Activated CD4-positive, alpha-beta T cell treated with anti-CD3 and anti-CD28 coated beads for 36 hours (primary cell): Measurements from ENCODE around the gene FAM161B. TPM values are rescaled to one million over a fixed set of nuclear protein-coding genes. Genes with fewer than 3 reads are reported as not detected.
A peak's percentile ranks its signal among the peaks of the same experiment; 100 is the strongest.
"Not testable (repeated sequence)": the region's sequence is repeated elsewhere in the genome, so short reads cannot be mapped to it uniquely, and the experiment has no call there.

Experiments used
- ATAC-seq: fragments of 200-7000 bp; cut with Tn5 transposase; one replicate; pipeline ENCODE4 v1.10.0; 2021; ENCODE audit warnings: mild to moderate bottlenecking, moderate library complexity
- CTCF ChIA-PET: fragments of 350-600 bp; sonication (Branson Sonifier 250); formaldehyde crosslinking; loops from one replicate; lab custom pipeline; 2021; ENCODE audit warnings: antibody characterized with exemption; lab: Charles Lee
- POLR2A ChIA-PET: fragments of 350-600 bp; sonication (Branson Sonifier 250); formaldehyde crosslinking; loops from one replicate; lab custom pipeline; 2021; ENCODE audit warnings: antibody characterized with exemption, inconsistent platforms; lab: Charles Lee
- DNase-seq: peaks from one replicate; pipeline ENCODE4 v3.0.0-alpha.2; 2020
- H3K27ac Mint-ChIP-seq: one replicate; pipeline ENCODE4 v1.8.0; 2021; ENCODE audit warnings: mixed read lengths
- H3K27me3 Mint-ChIP-seq: one replicate; pipeline ENCODE4 v1.8.0; 2021; ENCODE audit warnings: mixed read lengths
- H3K36me3 Mint-ChIP-seq: one replicate; pipeline ENCODE4 v1.8.0; 2021; ENCODE audit warnings: low read depth, mixed read lengths
- H3K4me1 Mint-ChIP-seq: one replicate; pipeline ENCODE4 v1.8.0; 2021; ENCODE audit warnings: mixed read lengths
- H3K4me3 Mint-ChIP-seq: one replicate; pipeline ENCODE4 v1.8.0; 2021; ENCODE audit warnings: mild to moderate bottlenecking, moderate library complexity, mixed read lengths
- H3K9me3 Mint-ChIP-seq: one replicate; pipeline ENCODE4 v1.8.0; 2021; ENCODE audit warnings: low read depth, mixed read lengths
- intact Hi-C, 2 experiments: fragments of 100-400 bp; cut with DNase I in 1 of 2; cut with micrococcal nuclease in 1 of 2; formaldehyde crosslinking; loops; one replicate each; pipeline versions ENCODE4 v1.14.2 to v1.15.1; 2022 to 2024; cut with DNase I, micrococcal nuclease
- total RNA-seq, 2 experiments: library from RNA; stranded (reverse); gene quantifications; one replicate each; pipeline ENCODE4 v1.2.3, GENCODE V29; 2021

Gene FAM161B, protein sequence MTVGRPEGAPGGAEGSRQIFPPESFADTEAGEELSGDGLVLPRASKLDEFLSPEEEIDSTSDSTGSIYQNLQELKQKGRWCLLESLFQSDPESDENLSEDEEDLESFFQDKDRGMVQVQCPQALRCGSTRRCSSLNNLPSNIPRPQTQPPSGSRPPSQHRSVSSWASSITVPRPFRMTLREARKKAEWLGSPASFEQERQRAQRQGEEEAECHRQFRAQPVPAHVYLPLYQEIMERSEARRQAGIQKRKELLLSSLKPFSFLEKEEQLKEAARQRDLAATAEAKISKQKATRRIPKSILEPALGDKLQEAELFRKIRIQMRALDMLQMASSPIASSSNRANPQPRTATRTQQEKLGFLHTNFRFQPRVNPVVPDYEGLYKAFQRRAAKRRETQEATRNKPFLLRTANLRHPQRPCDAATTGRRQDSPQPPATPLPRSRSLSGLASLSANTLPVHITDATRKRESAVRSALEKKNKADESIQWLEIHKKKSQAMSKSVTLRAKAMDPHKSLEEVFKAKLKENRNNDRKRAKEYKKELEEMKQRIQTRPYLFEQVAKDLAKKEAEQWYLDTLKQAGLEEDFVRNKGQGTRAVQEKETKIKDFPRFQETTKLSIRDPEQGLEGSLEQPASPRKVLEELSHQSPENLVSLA
- 1 to 10 TPM; 1.2 to 1.4 TPM for total RNA-seq

DNA sequence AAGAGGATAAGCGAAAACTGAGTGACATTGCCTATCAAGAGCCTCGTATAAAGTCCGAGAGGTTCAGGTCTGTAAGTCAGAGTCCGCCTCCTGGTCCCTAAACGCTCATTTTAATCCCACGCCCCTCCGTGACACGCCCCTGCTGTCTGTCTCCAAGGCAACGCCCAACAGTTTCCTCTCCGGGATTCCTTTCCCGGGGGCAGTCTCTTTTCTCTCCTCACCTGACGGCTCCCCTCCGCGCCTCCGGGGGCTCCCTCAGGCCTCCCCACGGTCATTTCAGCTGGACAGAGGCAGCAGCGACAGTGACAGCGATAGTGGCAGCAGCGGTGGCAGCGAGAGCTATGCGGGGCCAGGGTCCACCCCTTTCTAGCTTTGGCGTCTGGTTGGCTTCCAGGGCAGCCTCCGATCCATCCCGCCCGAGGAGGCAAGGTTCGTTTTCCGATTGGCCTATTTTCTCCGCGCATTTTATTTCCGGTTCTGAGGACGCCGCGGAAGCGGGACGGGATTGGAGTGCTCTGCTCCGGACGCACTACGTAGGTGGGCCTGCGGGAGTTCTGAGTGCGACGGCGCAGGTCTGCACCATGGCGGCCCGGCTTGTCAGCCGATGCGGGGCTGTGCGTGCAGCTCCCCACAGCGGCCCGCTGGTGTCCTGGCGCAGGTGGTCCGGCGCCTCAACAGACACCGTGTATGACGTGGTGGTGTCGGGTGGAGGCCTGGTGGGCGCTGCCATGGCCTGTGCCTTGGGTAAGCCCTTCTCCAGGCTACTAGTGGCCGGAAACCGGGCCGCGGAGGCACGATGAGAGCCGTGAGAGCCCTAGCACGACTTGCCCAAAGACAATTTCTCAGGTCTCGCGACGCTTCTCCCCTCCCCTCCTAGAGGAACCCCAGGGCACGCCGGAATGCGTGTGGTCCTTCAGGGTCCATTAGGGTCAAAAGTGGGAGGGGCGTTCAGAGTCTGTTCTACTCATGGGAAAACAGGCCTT is at the start of gene FAM161B, which contains the start of gene COQ6:
TSS of gene FAM161B (minus strand) at position 343 of the 983 bp plus-strand sequence. CDS start at position 275, 68 bp downstream.
TSS of gene COQ6 (plus strand) at position 551 of the 983 bp plus-strand sequence. CDS start at position 582, 31 bp downstream.
- H3K4me1 Mint-ChIP-seq, result peaks cover 14% of the 10 kb centered on the region
- no peaks in the 10 kb centered on the region for H3K9me3 Mint-ChIP-seq
- peak; percentile 95 for DNase-seq
- ChIA-PET POLR2A (interaction anchor here (0.6 to 1.0 kb wide), 3 partner anchors 14 to 99 kb away, joined by 3 to 4 read pairs (median 3); partner anchors contain the start of genes BBOF1, ENTPD5 and PTGR2), CTCF (interaction anchor here (0.6 to 1.0 kb wide), 7 partner anchors 8 to 564 kb away, joined by 3 to 4 read pairs (median 3); partner anchors contain the start of gene PTGR2)
- H3K4me3 Mint-ChIP-seq, result peak within 1 kb of the TSS; percentile 91
- peak within 1 kb of the TSS; percentile 88 for H3K27ac Mint-ChIP-seq
- H3K27me3 Mint-ChIP-seq, result no peaks in the 10 kb centered on the region
- peaks cover 4% of the 10 kb centered on the region for H3K36me3 Mint-ChIP-seq
- intact Hi-C loops, result loop anchor here (1.0 to 5.0 kb wide), 14 partner anchors 64 to 892 kb away; partner anchors contain the start of genes ALDH6A1 (in 2 of the 2), BBOF1 (in 2 of the 2), ENTPD5 (in 2 of the 2) and LIN52 (in 2 of the 2)
- ATAC-seq, result peak; percentile 96

DNA sequence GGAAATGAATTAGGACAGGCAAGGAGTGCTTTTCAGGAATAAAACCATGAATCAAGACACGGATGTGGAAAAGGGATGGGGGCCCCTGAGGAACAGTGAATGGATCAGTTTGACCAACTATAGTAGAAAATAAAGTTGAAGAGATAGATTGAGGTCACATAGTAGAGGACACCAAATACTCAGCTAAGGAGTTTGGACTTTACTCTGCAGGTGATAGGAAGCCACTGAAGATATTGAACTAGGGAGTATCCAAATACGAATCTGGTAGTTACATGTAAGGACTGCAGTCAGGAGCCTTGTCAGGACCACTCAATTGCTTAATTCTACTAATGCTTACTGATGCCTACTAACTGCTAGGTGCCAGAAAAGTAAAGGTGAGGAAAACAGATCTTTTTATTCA is 48.8 kb upstream of the FAM161B start:
- no peaks in the 10 kb centered on the region for H3K27me3 Mint-ChIP-seq
- CTCF ChIA-PET, result interaction anchor here (0.7 kb wide), 1 partner anchor 56 kb away, joined by 4 read pairs; no protein-coding TSS in a partner anchor
- intact Hi-C loops, result no loop called here
- POLR2A ChIA-PET, result no interaction called here
- DNase-seq, result no peak
- H3K4me1 Mint-ChIP-seq, result no peaks in the 10 kb centered on the region
- ATAC-seq, result no peak
- H3K4me3 Mint-ChIP-seq, result no peak overlapping the region
- H3K36me3 Mint-ChIP-seq, result peaks cover 5% of the 10 kb centered on the region
- H3K27ac Mint-ChIP-seq, result no peak overlapping the region
- H3K9me3 Mint-ChIP-seq, result no peaks in the 10 kb centered on the region

DNA sequence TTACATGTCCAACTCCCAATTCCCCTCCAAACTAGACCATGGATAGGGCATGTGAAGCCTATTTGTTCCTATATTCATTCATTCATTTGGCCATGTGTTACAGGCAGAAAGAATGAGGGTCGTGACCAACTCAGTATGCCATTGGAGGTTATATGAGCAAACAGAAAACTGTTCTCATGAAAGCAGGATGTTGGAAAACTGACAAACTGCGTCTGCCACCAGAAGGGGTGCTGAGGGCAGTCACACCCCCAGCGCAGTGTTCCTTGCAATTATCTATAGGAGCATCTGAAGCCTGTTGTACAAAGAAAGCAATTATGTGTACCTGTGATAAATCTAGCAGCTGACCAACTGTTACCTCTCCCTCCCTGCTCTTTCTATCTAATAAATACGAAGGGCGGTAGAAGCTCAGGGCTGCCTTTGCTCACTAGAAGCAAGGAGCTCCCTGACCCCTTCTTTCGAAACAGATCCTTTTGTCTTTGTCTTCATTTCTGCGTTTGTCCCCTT is 48.1 kb upstream of the FAM161B start:
- Mint-ChIP-seq H3K27ac (no peak overlapping the region), H3K36me3 (peaks cover 5% of the 10 kb centered on the region), H3K9me3 (no peaks in the 10 kb centered on the region), H3K27me3 (no peaks in the 10 kb centered on the region), H3K4me1 (no peaks in the 10 kb centered on the region), H3K4me3 (no peak overlapping the region)
- ATAC-seq, result no peak
- DNase-seq, result no peak
- ChIA-PET CTCF (no interaction called here), POLR2A (no interaction called here)
- intact Hi-C loops, result no loop called here

DNA sequence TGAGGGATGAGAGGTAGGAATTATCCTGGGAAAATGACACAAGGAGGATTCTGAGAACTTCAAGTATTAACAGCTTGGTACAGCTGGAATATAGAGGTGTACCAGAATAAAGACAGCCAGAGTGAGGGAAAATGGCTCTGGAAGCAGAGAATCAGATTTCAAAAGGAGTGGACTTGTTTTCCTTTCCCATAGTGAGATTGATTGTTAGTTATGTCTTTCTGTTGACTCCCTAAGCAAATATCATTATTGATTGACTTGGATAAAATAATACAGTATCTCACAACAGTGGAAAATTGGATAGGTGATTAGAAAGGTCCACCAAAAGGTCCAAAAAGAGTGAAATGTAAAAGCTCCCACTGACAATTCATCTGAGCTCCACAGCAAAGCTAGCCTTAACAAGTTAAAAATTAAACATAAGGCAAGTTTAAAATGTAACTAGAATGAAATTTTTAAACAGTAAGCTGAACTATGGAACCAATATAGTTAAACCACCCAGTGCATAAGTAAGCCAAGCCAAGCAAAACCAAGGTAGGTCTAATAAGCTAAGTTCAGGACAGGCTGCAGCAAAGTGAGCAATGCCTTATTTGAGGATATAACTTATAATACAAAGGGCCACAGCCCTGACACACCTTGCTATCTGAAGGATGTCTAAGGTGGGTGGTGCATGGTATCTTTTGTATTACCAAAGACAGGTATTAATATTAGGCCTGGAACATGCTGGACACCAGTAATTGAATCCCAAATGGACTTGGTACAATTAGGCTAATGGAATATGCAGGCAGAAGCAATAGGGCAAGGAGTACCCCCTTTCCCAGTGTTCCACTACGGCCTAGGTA is 47.4 kb upstream of the FAM161B start:
- ChIA-PET POLR2A (no interaction called here), CTCF (no interaction called here)

DNA sequence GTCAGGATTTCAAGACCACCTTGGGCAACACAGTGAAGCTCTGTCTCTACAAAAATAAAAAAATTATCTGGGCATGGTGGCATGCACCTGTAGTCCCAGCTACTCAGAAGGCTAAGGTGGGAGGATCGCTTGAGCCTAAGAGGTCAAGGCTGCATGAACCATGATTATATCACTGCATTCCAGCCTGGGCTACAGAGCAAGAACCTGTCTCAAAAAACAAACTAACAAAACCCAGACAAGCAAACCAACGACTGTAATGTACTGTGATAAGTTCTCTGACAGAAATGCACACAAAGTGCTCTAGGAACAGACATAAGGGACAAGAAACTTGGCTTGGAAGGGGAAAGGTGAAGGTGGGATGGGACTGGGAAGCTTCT is 46.8 kb upstream of the FAM161B start:
- Mint-ChIP-seq H3K4me3 (no peak overlapping the region), H3K27ac (no peak overlapping the region), H3K9me3 (no peaks in the 10 kb centered on the region), H3K36me3 (peaks cover 5% of the 10 kb centered on the region), H3K27me3 (no peaks in the 10 kb centered on the region), H3K4me1 (no peaks in the 10 kb centered on the region)
- ChIA-PET CTCF (no interaction called here), POLR2A (no interaction called here)
- DNase-seq (no peak), ATAC-seq (no peak)
- intact Hi-C loops, result no loop called here

More for the DNA sequence above, 47.4 kb upstream of the FAM161B start:
- Mint-ChIP-seq H3K4me3 (no peak overlapping the region), H3K4me1 (no peaks in the 10 kb centered on the region), H3K36me3 (peaks cover 5% of the 10 kb centered on the region), H3K27ac (no peak overlapping the region), H3K27me3 (no peaks in the 10 kb centered on the region), H3K9me3 (no peaks in the 10 kb centered on the region)
- intact Hi-C loops, result no loop called here
- DNase-seq (no peak), ATAC-seq (no peak)

DNA sequence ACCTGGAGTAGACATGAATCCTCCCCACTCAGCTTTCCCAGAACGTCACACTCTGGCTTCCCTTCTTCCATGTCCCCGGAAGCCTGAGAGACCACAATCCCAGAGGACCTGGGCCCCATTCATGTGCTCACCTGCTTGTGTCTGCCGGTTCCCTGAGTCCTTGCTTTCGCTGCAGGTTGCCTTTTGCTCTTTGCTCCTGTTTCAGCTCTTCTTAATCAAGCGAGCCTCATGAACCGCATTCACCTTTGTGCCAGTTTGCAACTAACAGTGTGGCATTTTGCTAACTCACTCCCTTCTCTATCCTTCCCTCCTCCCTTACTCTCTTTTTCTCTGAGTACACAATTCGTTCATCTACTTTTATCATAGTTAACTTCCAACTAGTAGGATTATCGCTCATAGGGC is 46.1 kb upstream of the FAM161B start:
- no peaks in the 10 kb centered on the region for H3K9me3 Mint-ChIP-seq
- CTCF ChIA-PET, result no interaction called here
- H3K36me3 Mint-ChIP-seq, result peaks cover 5% of the 10 kb centered on the region
- ATAC-seq, result no peak
- intact Hi-C loops, result no loop called here
- no peaks in the 10 kb centered on the region for H3K27me3 Mint-ChIP-seq
- POLR2A ChIA-PET, result no interaction called here
- H3K4me3 Mint-ChIP-seq, result no peak overlapping the region
- no peaks in the 10 kb centered on the region for H3K4me1 Mint-ChIP-seq
- DNase-seq, result no peak
- H3K27ac Mint-ChIP-seq, result no peak overlapping the region

DNA sequence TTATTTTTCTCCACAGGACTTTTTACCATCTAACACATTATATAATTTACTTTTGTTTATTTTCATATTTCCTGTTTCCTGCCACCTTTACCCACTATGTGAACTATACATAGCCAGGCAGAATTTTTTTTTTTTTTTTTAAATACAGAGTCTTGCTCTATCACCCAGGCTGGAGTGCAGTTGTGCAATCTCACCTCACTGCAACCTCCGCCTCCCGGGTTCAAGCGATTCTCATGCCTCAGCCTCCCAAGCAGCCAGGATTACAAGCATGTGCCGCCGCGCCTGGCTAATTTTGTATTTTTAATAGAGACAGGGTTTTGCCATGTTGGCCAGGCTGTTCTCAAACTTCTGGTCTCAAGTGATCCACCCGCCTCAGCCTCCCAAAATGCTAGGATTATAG is 45.0 kb upstream of the FAM161B start:
- H3K27me3 Mint-ChIP-seq, H3K4me3 Mint-ChIP-seq, POLR2A ChIA-PET, intact Hi-C loops, H3K27ac Mint-ChIP-seq, H3K9me3 Mint-ChIP-seq, DNase-seq, H3K4me1 Mint-ChIP-seq, ATAC-seq, H3K36me3 Mint-ChIP-seq: not testable (repeated sequence)
- CTCF ChIA-PET, result interaction anchor here (0.6 kb wide), 2 partner anchors 152 to 500 kb away, joined by 3 to 5 read pairs; no protein-coding TSS in a partner anchor

DNA sequence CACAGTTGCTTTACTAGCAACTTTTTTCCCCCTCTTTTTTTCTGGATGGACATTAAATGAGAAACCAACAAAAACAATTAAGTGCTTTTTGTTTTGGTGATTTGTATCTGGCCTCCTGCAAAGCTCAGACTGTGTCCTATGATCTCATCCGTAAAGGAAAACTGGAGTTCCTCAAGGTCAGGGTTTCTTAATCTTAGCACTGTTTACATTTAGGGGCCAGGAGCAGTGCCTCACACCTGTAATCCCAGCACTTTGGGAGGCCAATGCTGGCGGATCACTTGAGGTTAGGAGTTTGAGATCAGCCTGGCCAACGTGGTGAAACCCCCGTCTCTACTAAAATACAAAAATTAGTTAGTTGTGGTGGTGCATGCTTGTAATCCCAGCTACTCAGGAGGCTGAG is 41.2 kb upstream of the FAM161B start:
- Mint-ChIP-seq H3K4me3 (no peak overlapping the region), H3K4me1 (no peaks in the 10 kb centered on the region), H3K9me3 (no peaks in the 10 kb centered on the region), H3K36me3 (peaks cover 6% of the 10 kb centered on the region), H3K27me3 (no peaks in the 10 kb centered on the region), H3K27ac (no peak overlapping the region)
- intact Hi-C loops, result no loop called here
- CTCF ChIA-PET, result no interaction called here
- POLR2A ChIA-PET, result no interaction called here
- ATAC-seq (no peak), DNase-seq (no peak)

DNA sequence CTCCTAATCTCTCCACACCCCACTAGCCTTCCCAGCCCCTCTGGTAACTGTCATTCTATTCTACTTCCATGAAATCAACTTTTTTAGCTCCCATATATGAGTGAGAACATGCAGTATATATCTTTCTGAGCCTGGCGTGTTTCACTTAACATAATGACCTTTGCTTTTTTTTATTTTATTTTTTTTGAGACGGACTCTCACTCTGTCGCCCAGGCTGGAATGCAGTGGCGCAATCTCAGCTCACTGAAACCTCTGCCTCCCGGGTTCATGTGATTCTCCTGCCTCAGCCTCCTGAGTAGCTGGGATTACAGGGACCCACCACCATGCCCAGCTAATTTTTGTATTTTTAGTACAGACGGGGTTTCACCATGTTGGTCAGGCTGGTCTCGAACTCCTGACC is 38.8 kb upstream of the FAM161B start:
- H3K4me1 Mint-ChIP-seq, POLR2A ChIA-PET, H3K27ac Mint-ChIP-seq, DNase-seq, H3K9me3 Mint-ChIP-seq, intact Hi-C loops, H3K4me3 Mint-ChIP-seq, H3K27me3 Mint-ChIP-seq, ATAC-seq: not testable (repeated sequence)
- peaks cover 16% of the 10 kb centered on the region for H3K36me3 Mint-ChIP-seq
- CTCF ChIA-PET, result interaction anchor here (0.7 to 1.3 kb wide), 2 partner anchors 11 to 43 kb away, joined by 3 read pairs; no protein-coding TSS in a partner anchor

DNA sequence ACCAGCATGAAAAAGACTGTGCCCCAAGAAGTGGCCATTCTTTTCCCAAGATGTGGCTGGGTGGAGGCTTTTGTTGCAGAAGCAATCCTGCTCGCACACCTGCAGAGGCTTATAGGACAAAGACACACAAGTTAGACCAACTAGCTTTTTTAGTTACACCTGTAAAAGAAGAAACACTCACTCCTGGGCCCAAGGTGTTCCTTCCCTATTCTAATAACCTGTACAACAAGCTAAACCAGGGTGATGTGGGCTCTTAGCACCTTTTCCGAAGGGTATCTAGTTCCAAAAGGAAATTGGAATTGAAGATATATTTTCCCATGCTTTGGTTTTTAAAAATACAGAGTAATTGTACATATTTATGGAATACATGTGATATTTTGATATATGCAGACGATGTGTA is 38.2 kb upstream of the FAM161B start:
- ChIA-PET POLR2A (no interaction called here), CTCF (interaction anchor here (0.7 to 1.3 kb wide), 2 partner anchors 11 to 44 kb away, joined by 3 read pairs; no protein-coding TSS in a partner anchor)
- ATAC-seq, result no peak

More for the DNA sequence above, 38.2 kb upstream of the FAM161B start:
- Mint-ChIP-seq H3K9me3 (no peaks in the 10 kb centered on the region), H3K36me3 (peaks cover 16% of the 10 kb centered on the region), H3K4me3 (no peak overlapping the region), H3K27me3 (no peaks in the 10 kb centered on the region), H3K4me1 (no peaks in the 10 kb centered on the region), H3K27ac (no peak overlapping the region)
- intact Hi-C loops, result no loop called here
- DNase-seq, result no peak
